H1 (cell line): ENCODE measurements around the gene MEIS2. TPM values are rescaled to one million over a fixed set of nuclear protein-coding genes. Genes with fewer than 3 reads are reported as not detected.

Experiments used
- CTCF ChIA-PET: fragments of 300-600 bp; sonication (Branson Sonifier 250); formaldehyde crosslinking; loops from one replicate; lab custom pipeline; 2021; ENCODE audit not compliant: partially characterized antibody; lab: Charles Lee
- POLR2A ChIA-PET: fragments of 300-600 bp; sonication (Branson Sonifier 250); formaldehyde crosslinking; loops from one replicate; lab custom pipeline; 2021; ENCODE audit warnings: inconsistent platforms; ENCODE audit not compliant: partially characterized antibody; lab: Charles Lee
- DNase-seq, 2 experiments: peaks; one replicate each; pipeline versions ENCODE4 v3.0.0 to v3.0.0-alpha.2; 2010 to 2022; ENCODE audit warnings: low spot score in 2 of 2, low read depth in 1 of 2, mixed read lengths in 1 of 2
- FAIRE-seq: peaks from 2 replicates; lab custom pipeline; 2011; peaks lifted over from hg19 to GRCh38; lab: Jason Lieb, UNC
- H2AFZ ChIP-seq: 2 replicates; pipeline ENCODE4 v1.8.1; 2012; ENCODE audit warnings: low read length, inconsistent platforms
- H2AK5ac ChIP-seq: 2 replicates; pipeline ENCODE4 v1.6.1; 2013; ENCODE audit warnings: low read depth, low read length
- H2BK120ac ChIP-seq: replicated peaks from 2 replicates; pipeline ENCODE3; 2013; ENCODE audit warnings: low read depth, low read length, inconsistent platforms
- H2BK12ac ChIP-seq: 2 replicates; pipeline ENCODE4 v1.6.1; 2013; ENCODE audit warnings: low read depth, low read length
- H2BK15ac ChIP-seq: 2 replicates; pipeline ENCODE4 v1.6.1; 2013; ENCODE audit warnings: low read length
- H2BK20ac ChIP-seq: 2 replicates; pipeline ENCODE4 v1.6.1; 2013; ENCODE audit warnings: low read length
- H2BK5ac ChIP-seq: 2 replicates; pipeline ENCODE4 v1.6.1; 2013; ENCODE audit warnings: low read depth, low read length
- H3K14ac ChIP-seq: 2 replicates; pipeline ENCODE4 v1.6.1; 2013; ENCODE audit warnings: inconsistent platforms; ENCODE audit not compliant: insufficient read length
- H3K18ac ChIP-seq: 2 replicates; pipeline ENCODE4 v1.6.1; 2013; ENCODE audit warnings: low read length; ENCODE audit errors: extremely low read depth
- H3K23ac ChIP-seq: 2 replicates; pipeline ENCODE4 v1.6.1; 2013; ENCODE audit warnings: inconsistent platforms; ENCODE audit not compliant: insufficient read length
- H3K23me2 ChIP-seq: 2 replicates; pipeline ENCODE4 v1.6.1; 2013; ENCODE audit warnings: low read depth, low read length
- H3K27ac ChIP-seq: 2 replicates; pipeline ENCODE4 v1.6.1; 2011; ENCODE audit warnings: low read depth, low read length, inconsistent platforms
- H3K27me3 ChIP-seq, 4 experiments: replicated peaks in 1 of 4; 1 replicate in 1 of 4; 2 replicates in 3 of 4; pipeline versions ENCODE4 v1.6.1 to v1.8.1; 2011 to 2013; ENCODE audit warnings: low read length in 3 of 4, mild to moderate bottlenecking in 3 of 4, inconsistent platforms in 2 of 4, mixed read lengths in 2 of 4, moderate library complexity in 1 of 4; ENCODE audit not compliant: control insufficient read depth in 3 of 4, insufficient read depth in 3 of 4; ENCODE audit errors: extremely low read depth in 1 of 4
- H3K36me3 ChIP-seq, 4 experiments: 2 replicates each; pipeline versions ENCODE4 v1.6.1 to v1.8.1; 2011 to 2013; ENCODE audit warnings: mild to moderate bottlenecking in 4 of 4, low read length in 3 of 4, moderate library complexity in 2 of 4, control low read depth in 1 of 4, inconsistent platforms in 1 of 4; ENCODE audit not compliant: insufficient read depth in 4 of 4, control insufficient read depth in 2 of 4
- H3K4ac ChIP-seq: replicated peaks from 2 replicates; pipeline ENCODE3; 2013; ENCODE audit warnings: low read length, low read depth, mixed read lengths, inconsistent platforms; ENCODE audit not compliant: insufficient read length
- H3K4me1 ChIP-seq, 4 experiments: replicated peaks in 1 of 4; 1 replicate in 1 of 4; 2 replicates in 3 of 4; pipeline versions ENCODE4 v1.6.1 to v1.8.1; 2011 to 2013; ENCODE audit warnings: low read length in 3 of 4, inconsistent platforms in 2 of 4, mixed read lengths in 1 of 4; ENCODE audit not compliant: insufficient read depth in 4 of 4, control insufficient read depth in 3 of 4
- H3K4me2 ChIP-seq, 2 experiments: 2 replicates each; pipeline versions ENCODE4 v1.6.1 to v1.8.1; 2011 to 2013; ENCODE audit warnings: low read depth in 2 of 2, low read length in 2 of 2, control low read depth in 1 of 2, inconsistent platforms in 1 of 2, mild to moderate bottlenecking in 1 of 2; ENCODE audit not compliant: insufficient read depth in 1 of 2
- H3K4me3 ChIP-seq, 4 experiments: fragments of 200-600, 300-600 bp in 1 of 4; sonication (generic), shearing (Covaris generic), sonication (Bioruptor Twin) in 1 of 4; 2 replicates each; pipeline versions ENCODE4 v1.5.1 to v1.8.1; 2011 to 2016; ENCODE audit warnings: low read length in 4 of 4, low read depth in 3 of 4, control low read depth in 2 of 4, inconsistent platforms in 2 of 4, mild to moderate bottlenecking in 2 of 4, mixed read lengths in 1 of 4, moderate library complexity in 1 of 4; ENCODE audit not compliant: insufficient read depth in 2 of 4; ENCODE audit errors: extremely low read depth in 1 of 4
- H3K56ac ChIP-seq: replicated peaks from 2 replicates; pipeline ENCODE3; 2013; ENCODE audit warnings: low read depth, mild to moderate bottlenecking, mixed read lengths, low read length, inconsistent platforms; ENCODE audit not compliant: insufficient read length
- H3K79me1 ChIP-seq: 2 replicates; pipeline ENCODE4 v1.6.1; 2013; ENCODE audit warnings: low read depth, low read length, control low read depth
- H3K79me2 ChIP-seq, 2 experiments: 2 replicates each; pipeline versions ENCODE4 v1.6.1 to v1.8.1; 2012 to 2013; ENCODE audit warnings: low read length in 2 of 2, mild to moderate bottlenecking in 2 of 2, inconsistent platforms in 1 of 2; ENCODE audit not compliant: insufficient read depth in 2 of 2, control insufficient read depth in 1 of 2
- H3K9ac ChIP-seq, 4 experiments: replicated peaks in 1 of 4; 1 replicate in 1 of 4; 2 replicates in 3 of 4; pipeline versions ENCODE4 v1.6.1 to v1.8.1; 2011 to 2013; ENCODE audit warnings: low read depth in 3 of 4, low read length in 3 of 4, control low read depth in 2 of 4, mild to moderate bottlenecking in 2 of 4, moderate library complexity in 2 of 4, inconsistent platforms in 1 of 4; ENCODE audit errors: extremely low read depth in 1 of 4
- H3K9me3 ChIP-seq, 2 experiments: 2 replicates each; pipeline versions ENCODE4 v1.6.1 to v1.8.1; 2012 to 2013; ENCODE audit warnings: mild to moderate bottlenecking in 2 of 2, moderate library complexity in 2 of 2, control low read depth in 1 of 2, inconsistent platforms in 1 of 2, low read depth in 1 of 2, low read length in 1 of 2, mixed read lengths in 1 of 2; ENCODE audit not compliant: insufficient read depth in 2 of 2
- H4K20me1 ChIP-seq, 2 experiments: replicated peaks in 1 of 2; 2 replicates each; pipeline versions ENCODE3 to v1.8.1; 2011 to 2013; ENCODE audit warnings: inconsistent platforms in 2 of 2, low read length in 2 of 2, mild to moderate bottlenecking in 1 of 2; ENCODE audit not compliant: insufficient read depth in 2 of 2, control insufficient read depth in 1 of 2
- H4K5ac ChIP-seq: 2 replicates; pipeline ENCODE4 v1.6.1; 2013; ENCODE audit warnings: low read length, low read depth, mixed read lengths, inconsistent platforms; ENCODE audit not compliant: insufficient read length
- H4K8ac ChIP-seq: 2 replicates; pipeline ENCODE4 v1.8.0; 2013; ENCODE audit warnings: mild to moderate bottlenecking, moderate library complexity, low read length, inconsistent platforms; ENCODE audit not compliant: insufficient read depth; ENCODE audit errors: extremely low read depth
- H4K91ac ChIP-seq: replicated peaks from 2 replicates; pipeline ENCODE3; 2013; ENCODE audit warnings: low read length, mixed read lengths, inconsistent platforms; ENCODE audit not compliant: insufficient read length
- CBX5 ChIP-seq: fragments of 300-800, 300-1000 bp; sonication (generic); IDR thresholded peaks from 2 replicates; pipeline ENCODE4 v1.7.1; 2016; ENCODE audit warnings: antibody characterized with exemption, low read length, low read depth
- CHD2 ChIP-seq: IDR thresholded peaks from 2 replicates; pipeline ENCODE4 v1.6.1; 2012; ENCODE audit warnings: low read length, improper control_type of control experiment
- EZH2 ChIP-seq: fragments of 200-600 bp; sonication (generic); IDR thresholded peaks from 2 replicates; pipeline ENCODE4 v1.7.1; 2012; ENCODE audit warnings: low read depth, mild to moderate bottlenecking, moderate library complexity, low read length, inconsistent platforms; ENCODE audit not compliant: severe bottlenecking
- HDAC6 ChIP-seq: IDR thresholded peaks from one replicate; pipeline ENCODE4 v1.7.1; 2012; ENCODE audit warnings: low read depth, mild to moderate bottlenecking, inconsistent platforms, low read length, moderate library complexity
- JUND ChIP-seq: IDR thresholded peaks from 2 replicates; pipeline ENCODE4 v1.6.1; 2011; ENCODE audit warnings: mild to moderate bottlenecking, improper control_type of control experiment, low read length
- MAX ChIP-seq: IDR thresholded peaks from 2 replicates; pipeline ENCODE4 v1.6.1; 2012; ENCODE audit warnings: inconsistent platforms
- NANOG ChIP-seq: IDR thresholded peaks from 2 replicates; pipeline ENCODE4 v1.6.1; 2011; ENCODE audit warnings: low read length, low read depth, mild to moderate bottlenecking, inconsistent platforms; ENCODE audit not compliant: insufficient read depth, poor library complexity, severe bottlenecking
- POU5F1 ChIP-seq: IDR thresholded peaks from 2 replicates; pipeline ENCODE4 v1.6.1; 2011; ENCODE audit warnings: low read depth, mild to moderate bottlenecking, low read length, moderate library complexity
- RNF2 ChIP-seq: fragments of 200-900, 300-1000 bp; sonication (generic); IDR thresholded peaks from 2 replicates; pipeline ENCODE4 v1.7.1; 2016; ENCODE audit warnings: borderline replicate concordance, low read depth, mild to moderate bottlenecking, antibody characterized with exemption, low read length; ENCODE audit not compliant: poor library complexity, severe bottlenecking; ENCODE audit errors: missing control alignments
- SIX5 ChIP-seq: IDR thresholded peaks from 2 replicates; pipeline ENCODE4 v1.6.1; 2011; ENCODE audit warnings: mild to moderate bottlenecking, low read depth, low read length
- ZNF274 ChIP-seq: IDR thresholded peaks from 2 replicates; pipeline ENCODE4 v1.7.0; 2012; ENCODE audit warnings: low read length, borderline replicate concordance; ENCODE audit errors: extremely low read depth
- WGBS, 2 experiments: shearing (Covaris generic) in 1 of 2; methylation state at CpG; one replicate each; pipeline versions ENCODE4 v1.1.6 to v1.1.7; 2013 to 2015; ENCODE audit warnings: low lambda C conversion rate in 2 of 2, mixed read lengths in 2 of 2, inconsistent platforms in 1 of 2, low coverage in 1 of 2, missing lambda C conversion rate in 1 of 2; ENCODE audit not compliant: insufficient replicate concordance in 2 of 2, insufficient coverage in 1 of 2, insufficient read length in 1 of 2; ENCODE audit errors: extremely low coverage in 1 of 2, missing lambda C conversion rate in 1 of 2; 5-methylcytosine and 5-hydroxymethylcytosine counted together
- polyA plus RNA-seq, 7 experiments: library from polyadenylated mRNA; depleted of rRNA in 3 of 7; stranded (reverse) in 5 of 7; unstranded in 2 of 7; fragments of >200 nt in 5 of 7; fragments of 200-250 nt in 2 of 7; gene quantifications; 1 replicate in 5 of 7; 2 replicates in 1 of 7; 4 replicates in 1 of 7; pipeline versions ENCODE4 v1.2.1 to v1.2.3, GENCODE V29; 2011 to 2013; ENCODE audit warnings: missing spikeins in 2 of 7, mixed read lengths in 2 of 7
- total RNA-seq: library from RNA; stranded (reverse); fragmentation: NEBNext Ultra II Directional; extraction: Animal tissue kit (Norgen Biotek cat#: 25700); gene quantifications from 2 replicates; pipeline ENCODE4 v1.2.1, GENCODE V29; 2021

MEIS2 gene
- total and polyA plus RNA-seq, 2 of the 8 experiments (the other 6 are each of a cell fraction or from before 2014, with no cell fraction given): 0.22 to 1.2 TPM

GRCh38 chr15:37078566-37078965 lies 21.8 kb downstream of the MEIS2 start:
- ChIA-PET POLR2A (no interaction called here), CTCF (interaction anchor here (0.6 to 1.1 kb wide), 2 partner anchors 43 to 1069 kb away, joined by 3 to 4 read pairs; no protein-coding TSS in a partner anchor)
- no peaks in the 10 kb centered on the region for H3K79me2 ChIP-seq

More at GRCh38 chr15:37078566-37078965, 21.8 kb downstream of the MEIS2 start:
- H2AFZ ChIP-seq: no peak overlapping the region
- H2BK120ac ChIP-seq: no peak overlapping the region
- H2BK12ac ChIP-seq: no peak overlapping the region
- H3K9ac ChIP-seq: no peak overlapping the region
- H4K20me1 ChIP-seq: no peaks in the 10 kb centered on the region
- H3K4me1 ChIP-seq: peaks cover 0 to 7% (median 4%) of the 10 kb centered on the region in 4 experiments; a peak in 2 of 7 replicates
- WGBS, 2 experiments: 81% methylated on average over 1 of the region's 1 CpG; no CpG with 5 or more reads in 1 of the 2 experiments
- H3K14ac ChIP-seq: no peak overlapping the region
- H3K4ac ChIP-seq: no peak overlapping the region
- H3K18ac ChIP-seq: no peak overlapping the region
- no peak overlapping the region for H2BK20ac ChIP-seq
- FAIRE-seq (no peak), DNase-seq (no peak)
- H4K5ac ChIP-seq: no peak overlapping the region
- H3K9me3 ChIP-seq: no peaks in the 10 kb centered on the region
- H4K91ac ChIP-seq: no peak overlapping the region
- no peak overlapping the region for H3K23ac ChIP-seq
- no peak overlapping the region for H3K4me3 ChIP-seq
- H3K4me2 ChIP-seq: no peak overlapping the region
- H3K27ac ChIP-seq: no peak overlapping the region
- H2BK15ac ChIP-seq: no peak overlapping the region
- H4K8ac ChIP-seq: no peak overlapping the region; the same call in 1 of the 2 replicates
- H3K27me3 ChIP-seq: no peaks in the 10 kb centered on the region
- no peak overlapping the region for H2BK5ac ChIP-seq
- H3K23me2 ChIP-seq: no peaks in the 10 kb centered on the region
- no peaks in the 10 kb centered on the region; a peak in 1 of 8 replicates for H3K36me3 ChIP-seq
- H2AK5ac ChIP-seq: no peak overlapping the region
- TF ChIP-seq RNF2 (no peak), CBX5 (no peak), POU5F1 (no peak), CHD2 (no peak), MAX (no peak), EZH2 (no peak), NANOG (no peak), HDAC6 (no peak), SIX5 (no peak), ZNF274 (no peak), JUND (no peak)
- H3K56ac ChIP-seq: no peak overlapping the region
- H3K79me1 ChIP-seq: no peaks in the 10 kb centered on the region
